A673 (cell line): ENCODE data around the gene GDF15.

Experiments used
- CTCF ChIP-seq: fragments of 300-800, 200-600 bp; sonication (generic); conservative IDR thresholded peaks from 2 replicates; pipeline ENCODE4 v1.5.1; 2017; ENCODE audit warnings: low read depth, mild to moderate bottlenecking, antibody characterized with exemption, low read length, moderate library complexity, mixed read lengths
- EZH2 ChIP-seq: fragments of 200-600 bp; sonication (generic); IDR thresholded peaks from 2 replicates; pipeline ENCODE4 v1.6.1; 2017; ENCODE audit warnings: borderline replicate concordance, low read depth, mild to moderate bottlenecking, mixed read lengths, antibody characterized with exemption, low read length; ENCODE audit not compliant: poor library complexity, severe bottlenecking

GRCh38 chr19:18433735-18434398 lies 47.9 kb downstream of the GDF15 start:
- TF ChIP-seq CTCF (no peak), EZH2 (no peak)
